ENCODE results near the gene PRRG1.
"Not testable (repeated sequence)": the region's sequence is repeated elsewhere in the genome, so short reads cannot be mapped to it uniquely, and the experiment has no call there.

Gene PRRG1

DNA sequence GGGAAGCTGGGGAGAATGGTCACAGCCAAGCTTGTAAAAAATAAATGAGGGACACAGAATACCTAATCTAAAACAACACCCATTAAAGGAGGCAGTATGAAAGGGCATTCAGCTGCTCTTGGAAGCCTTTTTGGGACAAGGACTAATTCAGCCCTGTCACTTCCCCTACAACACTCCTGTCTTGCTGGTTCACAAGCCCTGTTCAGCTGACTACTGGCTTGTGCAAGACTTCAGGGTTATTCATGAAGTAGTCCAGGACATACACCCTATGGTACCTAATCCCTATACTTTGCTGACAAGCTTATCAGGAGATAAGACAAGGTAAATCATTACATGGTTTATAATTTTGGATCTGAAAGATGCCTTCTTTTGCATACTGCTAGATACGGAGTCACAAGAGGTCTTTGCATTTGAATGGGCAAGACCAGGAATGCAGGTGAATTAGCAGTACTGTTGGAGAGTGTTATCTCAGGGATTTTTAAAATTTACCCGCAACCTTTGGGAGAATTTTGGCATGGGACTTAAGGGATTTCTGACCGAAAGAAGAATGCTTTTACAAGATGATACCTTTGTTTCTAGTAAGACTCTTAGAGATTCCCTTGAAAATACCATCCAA lies 119.1 kb downstream of the PRRG1 start:
- in situ Hi-C loops (cut with MboI; ENCODE audit: low sequenced_read_pairs), result no loop called here

DNA sequence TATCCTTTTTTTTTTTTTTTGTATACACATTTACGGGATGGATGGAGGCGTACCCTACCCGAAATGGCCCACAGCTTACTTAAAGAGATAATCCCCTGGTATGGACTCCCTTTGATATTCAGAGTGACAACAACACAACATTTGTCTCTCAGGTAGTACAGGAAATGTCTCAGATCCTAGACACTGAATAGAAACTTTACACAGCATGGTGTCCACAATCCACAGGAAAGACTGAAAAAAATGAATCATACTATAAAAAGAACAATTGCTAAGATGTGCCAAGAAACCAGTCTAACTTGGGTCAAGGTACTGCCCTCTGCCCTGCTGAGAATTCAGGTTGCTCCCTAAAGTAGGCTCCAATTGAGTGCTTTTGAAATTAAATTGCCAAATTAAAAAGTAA lies 121.5 kb downstream of the PRRG1 start:
- in situ Hi-C loops (cut with MboI; ENCODE audit: low sequenced_read_pairs), result no loop called here

DNA sequence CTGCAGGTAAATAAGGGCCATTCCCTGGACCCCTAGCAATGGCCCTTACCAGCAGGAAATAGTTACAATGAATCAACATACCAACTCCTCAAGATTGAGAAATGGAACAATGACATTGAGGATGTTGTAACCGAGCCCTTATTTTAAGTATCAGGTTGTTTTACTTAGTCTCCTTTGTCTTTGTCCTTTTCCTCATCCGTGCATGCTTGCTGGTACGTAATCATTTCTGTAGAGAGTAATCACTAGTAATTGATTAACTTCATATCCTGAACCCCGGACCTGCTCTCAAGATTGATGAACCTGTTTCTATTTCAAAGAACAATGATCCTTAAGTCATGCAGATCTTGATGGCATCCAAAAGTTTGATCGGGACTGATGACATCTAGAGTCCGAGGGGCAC lies 123.7 kb downstream of the PRRG1 start:
- in situ Hi-C loops (cut with MboI; ENCODE audit: low sequenced_read_pairs), result no loop called here

DNA sequence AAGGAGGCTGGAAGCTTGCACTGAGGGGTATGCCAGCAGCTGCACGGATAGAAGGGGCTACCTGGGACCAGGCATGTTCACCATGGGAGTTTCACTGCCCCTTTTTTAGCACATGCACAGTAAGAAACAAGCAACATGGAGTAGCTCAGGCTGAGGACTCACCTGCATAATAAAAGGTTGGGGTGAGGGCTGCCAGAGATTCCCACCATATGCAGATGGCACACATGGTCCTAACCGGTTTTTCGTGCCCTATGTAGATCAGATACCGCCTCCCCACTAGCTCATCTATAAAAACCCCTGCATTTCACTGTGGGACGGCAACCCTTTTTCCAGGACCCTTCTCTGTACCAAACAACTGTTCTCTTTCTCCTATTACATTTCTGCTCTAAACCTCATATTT lies 125.3 kb downstream of the PRRG1 start:
- in situ Hi-C loops (cut with MboI; ENCODE audit: low sequenced_read_pairs), result no loop called here

DNA sequence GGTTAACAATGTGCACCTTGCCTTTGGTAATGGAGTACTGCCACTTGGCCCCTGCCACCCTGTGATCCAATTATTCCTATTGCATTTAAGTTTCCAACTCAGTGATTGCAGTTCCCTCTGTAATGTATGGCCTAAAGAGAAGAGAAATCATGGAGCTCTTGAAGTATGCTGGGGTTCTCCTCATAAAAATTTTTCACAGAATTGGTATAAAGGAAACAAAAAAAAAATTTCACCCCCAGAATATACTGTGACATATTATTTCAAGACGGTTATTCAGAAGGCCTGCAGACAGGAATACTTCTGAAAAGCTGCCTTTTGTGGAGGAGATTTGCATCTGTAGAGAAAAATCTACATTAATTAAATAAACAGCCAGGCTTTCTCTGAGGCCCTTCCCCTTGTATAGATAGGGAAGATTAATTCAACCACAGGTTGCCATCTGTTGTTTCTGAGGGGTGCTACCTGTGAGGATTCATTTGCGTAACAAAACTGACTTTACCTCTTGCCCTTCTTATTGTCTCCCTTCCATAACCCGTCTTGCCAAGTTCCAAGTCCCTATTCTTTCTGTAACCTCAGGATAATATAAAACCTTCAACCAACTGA lies 127.5 kb downstream of the PRRG1 start:
- in situ Hi-C loops (cut with MboI; ENCODE audit: low sequenced_read_pairs), result no loop called here

DNA sequence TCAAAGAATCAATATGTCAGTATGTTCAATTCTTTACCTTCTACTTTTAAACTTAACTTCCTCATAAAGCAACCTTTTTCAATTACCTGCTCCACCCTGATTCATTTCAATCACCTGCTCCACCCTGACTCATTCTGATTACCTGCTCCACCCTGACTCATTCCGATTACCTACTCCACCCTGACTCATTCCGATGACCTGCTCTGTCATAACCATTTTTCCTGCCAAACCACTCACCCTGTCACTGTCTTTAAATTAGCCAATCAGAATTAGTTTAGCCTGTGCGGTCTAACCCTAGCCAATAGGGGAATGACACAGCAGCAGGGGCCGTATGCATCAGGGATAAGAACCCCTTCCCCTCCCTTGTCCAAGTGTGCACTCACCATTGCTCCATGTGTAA lies 135.2 kb downstream of the PRRG1 start:
- in situ Hi-C loops (cut with MboI; ENCODE audit: low sequenced_read_pairs), result not testable (repeated sequence)

DNA sequence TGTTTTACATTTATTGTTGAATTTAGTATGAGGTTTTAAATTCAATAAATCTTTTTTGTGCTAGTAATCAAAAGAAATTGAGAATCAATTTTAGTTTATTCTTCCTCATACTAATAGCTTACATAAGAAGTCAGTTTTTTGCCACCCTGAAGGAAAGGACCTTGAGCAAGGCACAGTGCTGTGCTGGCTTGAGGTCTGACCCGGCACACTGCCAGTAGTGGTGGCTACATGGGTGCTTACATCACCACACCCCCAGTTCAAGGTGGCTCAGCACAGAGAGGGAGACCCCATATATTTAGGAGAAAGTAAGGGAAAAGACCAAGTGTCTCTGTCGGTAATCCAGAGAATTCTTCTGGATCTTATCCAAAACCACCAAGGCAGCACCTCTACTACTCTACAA lies 136.3 kb downstream of the PRRG1 start:
- in situ Hi-C loops (cut with MboI; ENCODE audit: low sequenced_read_pairs), result no loop called here

DNA sequence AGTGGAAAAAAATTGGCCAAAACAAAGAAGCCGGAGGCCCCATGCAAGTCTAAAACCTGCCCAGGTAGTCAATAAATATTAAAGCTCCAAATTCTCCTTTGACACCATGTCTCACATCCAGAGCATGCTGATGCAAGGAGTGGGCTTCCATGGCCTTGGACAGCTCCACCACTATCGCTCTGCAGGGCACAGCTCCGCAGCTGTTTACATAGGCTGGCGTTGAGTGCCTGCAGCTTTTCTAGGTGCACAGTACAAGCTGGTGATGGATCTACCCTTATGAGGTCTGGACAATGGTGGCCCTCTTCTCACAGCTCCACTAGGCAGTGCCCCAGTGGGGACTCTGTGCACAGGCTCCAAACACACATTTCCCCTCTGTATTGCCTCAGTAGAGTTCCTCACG lies 138.1 kb downstream of the PRRG1 start:
- in situ Hi-C loops (cut with MboI; ENCODE audit: low sequenced_read_pairs), result no loop called here

DNA sequence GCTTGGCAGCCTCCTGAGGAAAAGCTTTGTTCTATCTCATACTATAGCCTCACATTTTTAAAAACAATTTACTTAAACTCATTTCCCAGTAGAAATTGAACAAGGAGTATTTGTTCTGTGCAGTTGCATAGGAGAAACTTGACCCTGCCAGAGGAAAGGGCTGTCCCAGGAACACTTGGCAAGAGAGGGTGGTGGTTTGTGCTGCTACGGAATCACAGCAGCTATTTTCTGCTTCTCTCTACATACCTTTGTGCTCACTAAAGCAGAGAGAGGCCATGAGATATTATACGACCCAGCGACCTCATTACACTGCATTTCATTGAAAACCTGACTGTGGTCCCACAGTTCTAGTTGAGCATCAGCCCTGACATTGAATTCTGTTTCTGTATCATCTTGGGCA lies 139.2 kb downstream of the PRRG1 start:
- in situ Hi-C loops (cut with MboI; ENCODE audit: low sequenced_read_pairs), result no loop called here

DNA sequence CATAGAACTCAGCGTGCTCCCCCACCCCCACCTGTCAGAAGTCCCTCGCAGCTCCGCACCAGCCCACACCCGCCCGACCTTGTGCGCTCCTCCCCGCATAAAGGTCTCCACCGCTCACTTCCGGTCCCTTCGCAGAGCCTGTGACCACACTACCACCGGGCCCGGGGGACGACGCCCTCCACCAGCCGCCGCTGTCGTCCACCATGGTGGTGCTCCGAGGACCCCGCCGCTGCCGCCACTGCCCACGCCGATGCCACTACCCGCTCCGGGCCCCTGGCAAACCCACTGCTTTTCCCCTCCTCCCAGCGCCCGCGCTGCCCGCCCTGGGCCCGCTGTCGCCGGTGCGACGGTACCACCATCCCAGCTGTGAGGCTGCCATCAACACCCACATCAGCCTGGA lies 142.5 kb downstream of the PRRG1 start:
- in situ Hi-C loops (cut with MboI; ENCODE audit: low sequenced_read_pairs), result no loop called here

DNA sequence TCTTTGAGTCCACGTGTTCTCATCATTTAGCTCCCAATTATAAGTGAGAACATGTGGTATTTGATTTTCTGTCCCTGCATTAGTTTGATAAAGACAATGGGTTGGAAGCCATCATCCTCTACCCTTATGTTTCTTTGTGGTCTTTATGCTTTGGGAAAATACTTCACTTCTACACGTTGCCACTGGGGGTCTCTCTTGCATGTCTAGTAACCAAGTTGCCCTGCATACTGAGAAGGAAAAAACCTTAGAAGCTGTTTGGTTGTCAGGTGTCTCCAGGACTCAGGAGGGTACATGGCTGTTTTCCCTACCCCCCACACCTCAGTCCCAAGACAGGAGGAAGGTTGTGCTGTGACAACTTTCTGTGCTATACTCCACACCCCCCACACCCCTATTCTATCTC lies 146.6 kb downstream of the PRRG1 start:
- in situ Hi-C loops (cut with MboI; ENCODE audit: low sequenced_read_pairs), result not testable (repeated sequence)

DNA sequence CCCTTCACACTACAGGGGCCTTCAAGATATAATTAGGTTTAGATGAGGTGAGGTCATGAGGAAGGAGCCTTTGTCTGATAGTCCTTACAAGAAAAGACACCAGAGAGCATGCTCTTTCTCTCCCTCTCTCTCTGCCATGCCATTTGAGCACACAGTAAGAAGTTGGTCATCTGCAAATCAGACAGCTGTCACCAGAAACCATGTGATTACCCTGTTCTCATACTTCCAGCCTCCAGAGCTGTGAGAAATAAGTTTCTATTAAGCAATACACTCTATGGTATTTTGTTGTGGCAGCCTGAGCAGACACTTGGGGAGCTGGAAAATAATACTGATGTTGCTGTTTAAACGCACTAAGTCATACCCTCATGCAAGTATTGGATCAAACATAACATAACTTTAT lies 148.0 kb downstream of the PRRG1 start:
- in situ Hi-C loops (cut with MboI; ENCODE audit: low sequenced_read_pairs), result not testable (repeated sequence)

DNA sequence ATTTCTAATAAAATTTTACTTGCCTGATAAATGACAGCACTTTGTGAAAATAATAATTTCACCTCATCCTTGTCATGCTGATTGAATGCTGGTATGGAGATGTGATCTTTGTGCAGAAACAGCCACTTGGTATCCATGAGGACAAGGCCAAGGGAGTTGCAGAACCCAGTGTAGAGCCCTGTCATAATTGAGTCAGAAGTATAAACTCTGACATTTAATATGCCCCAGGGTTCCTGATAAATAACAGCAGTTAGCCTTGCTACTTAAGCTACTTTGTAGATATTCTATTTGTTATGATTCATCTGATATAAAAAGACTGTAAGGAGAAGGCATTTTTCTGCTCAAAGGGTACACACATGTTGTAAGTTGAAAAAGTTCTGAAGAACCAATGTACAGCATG lies 149.2 kb downstream of the PRRG1 start:
- in situ Hi-C loops (cut with MboI; ENCODE audit: low sequenced_read_pairs), result not testable (repeated sequence)

DNA sequence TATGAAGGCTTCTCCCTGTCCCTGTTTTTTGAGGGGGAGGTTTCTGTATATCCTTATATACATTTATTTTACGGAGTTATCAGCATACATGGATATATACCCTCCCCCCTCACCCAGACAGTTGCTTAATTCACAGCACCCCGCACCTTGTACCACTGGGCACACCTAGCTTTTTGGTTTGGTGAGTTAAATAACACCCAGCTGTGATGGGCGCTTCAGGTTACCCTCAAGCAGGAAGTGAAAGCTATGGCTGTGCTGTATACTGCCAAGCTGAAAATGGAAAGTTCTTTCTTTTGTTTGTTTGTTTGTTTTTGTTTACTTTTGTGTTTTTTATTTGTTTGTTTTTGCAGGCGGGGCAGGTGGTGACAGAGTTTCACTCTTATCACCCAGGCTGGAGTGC lies 150.5 kb downstream of the PRRG1 start:
- in situ Hi-C loops (cut with MboI; ENCODE audit: low sequenced_read_pairs), result loop anchor here (25.0 kb wide), 2 partner anchors 238 to 338 kb away; partner anchors contain the start of gene DYNLT3

DNA sequence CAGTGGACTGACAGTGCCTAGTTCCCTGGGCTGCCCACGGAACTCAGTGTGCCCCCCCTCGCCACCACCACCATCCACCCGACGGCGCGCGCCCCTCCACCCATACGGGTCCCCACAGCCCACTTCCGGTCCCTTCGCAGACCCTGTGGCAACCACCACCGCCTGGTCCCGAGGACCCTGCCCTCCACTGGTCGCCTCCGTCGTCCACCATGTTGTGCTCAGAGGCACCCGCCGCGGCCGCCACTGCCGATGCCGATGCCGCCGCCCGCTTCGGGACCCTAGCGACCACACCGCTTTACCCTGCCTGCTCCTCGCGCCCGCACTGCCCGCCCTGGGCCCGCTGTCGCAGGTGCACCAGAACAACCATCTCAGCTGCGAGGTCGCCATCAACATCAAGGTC lies 155.8 kb downstream of the PRRG1 start:
- in situ Hi-C loops (cut with MboI; ENCODE audit: low sequenced_read_pairs), result loop anchor here (25.0 kb wide), 2 partner anchors 232 to 332 kb away; partner anchors contain the start of gene DYNLT3

Data from HL-60/S4 (cell line).